ENCODE results near the gene VTI1A.

- TF ChIP-seq ZNF138 (tag by site-specific recombination; IDR thresholded peaks at IDR 0.05; ENCODE audit: borderline replicate concordance) (no peak), ZNF610 (tag by site-specific recombination; IDR thresholded peaks at IDR 0.05; ENCODE audit: borderline replicate concordance) (no peak), ZBTB8A (tag by site-specific recombination; IDR thresholded peaks at IDR 0.05) (no peak), RBAK (tag by site-specific recombination; IDR thresholded peaks at IDR 0.05) (no peak)
Observed at GRCh38 chr10:112402917-112403316, 44.1 kb upstream of the VTI1A start.
